Activated T-cell treated with anti-CD3 and anti-CD28 coated beads, Interleukin-2, amount 50 U/mL, for 72 hours (primary cell): ENCODE results near the gene OR9G1. TPM values are rescaled to one million over a fixed set of nuclear protein-coding genes. Genes with fewer than 3 reads are reported as not detected.

Source experiments
- ATAC-seq, 2 donors: fragments of 150-1000 bp; cut with Tn5 transposase; replicated peaks in 1 of 2; 2 replicates each; pipeline ENCODE4 v1.10.0; 2021; ENCODE audit warnings: moderate library complexity in 2 of 2, mild to moderate bottlenecking in 1 of 2
- DNase-seq, 2 donors: peaks; one replicate each; pipeline ENCODE4 v3.0.0; 2021 to 2022; ENCODE audit warnings: mixed read lengths in 1 of 2
- H3K27ac Mint-ChIP-seq: one replicate; pipeline ENCODE4 v1.8.0; 2022; ENCODE audit warnings: mild to moderate bottlenecking, moderate library complexity, mixed read lengths
- H3K27me3 Mint-ChIP-seq: one replicate; pipeline ENCODE4 v1.8.0; 2022; ENCODE audit warnings: low read depth, mixed read lengths
- H3K36me3 Mint-ChIP-seq, 2 donors: one replicate each; pipeline ENCODE4 v1.8.0; 2022; ENCODE audit warnings: mixed read lengths in 2 of 2, mild to moderate bottlenecking in 1 of 2; ENCODE audit not compliant: insufficient read depth in 2 of 2
- H3K4me1 Mint-ChIP-seq: one replicate; pipeline ENCODE4 v1.8.0; 2022; ENCODE audit warnings: low read depth, mixed read lengths
- H3K4me3 Mint-ChIP-seq, 2 donors: one replicate each; pipeline ENCODE4 v1.8.0; 2022; ENCODE audit warnings: mild to moderate bottlenecking in 2 of 2, mixed read lengths in 2 of 2, moderate library complexity in 2 of 2
- H3K9me3 Mint-ChIP-seq, 2 donors: one replicate each; pipeline ENCODE4 v1.8.0; 2022; ENCODE audit warnings: mixed read lengths in 2 of 2
- total RNA-seq, 2 donors: library from RNA; stranded (reverse); gene quantifications; one replicate each; pipeline ENCODE4 v1.2.3, GENCODE V29; 2022

Gene OR9G1
- total RNA-seq, 2 donors from 2014 or later: not detected

DNA sequence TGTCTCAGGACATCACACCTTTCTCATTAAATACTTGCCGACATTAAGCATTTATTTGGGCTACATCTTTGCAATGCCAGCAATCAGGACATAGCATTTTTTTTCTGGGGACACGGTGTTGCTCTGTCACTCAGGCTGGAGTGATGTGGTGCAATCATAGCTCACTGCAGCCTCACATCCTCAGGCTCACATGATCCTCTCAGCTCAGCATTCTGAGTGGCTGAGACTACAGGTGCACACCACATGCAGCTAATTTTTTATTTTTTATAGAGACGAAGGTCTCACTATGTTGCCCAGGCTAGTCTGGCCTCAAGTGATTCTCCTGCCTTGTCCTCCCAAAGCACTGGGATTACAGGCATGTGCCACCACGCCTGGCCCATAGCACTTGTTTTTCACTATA, 21.6 kb downstream of the OR9G1 start:
- Mint-ChIP-seq H3K36me3 (no peaks in the 10 kb centered on the region), H3K9me3 (peaks cover 5% of the 10 kb centered on the region in 2 donors), H3K4me3 (no peak overlapping the region), H3K27me3 (no peaks in the 10 kb centered on the region), H3K27ac (no peak overlapping the region), H3K4me1 (no peaks in the 10 kb centered on the region)
- no peak for ATAC-seq
- DNase-seq: no peak

DNA sequence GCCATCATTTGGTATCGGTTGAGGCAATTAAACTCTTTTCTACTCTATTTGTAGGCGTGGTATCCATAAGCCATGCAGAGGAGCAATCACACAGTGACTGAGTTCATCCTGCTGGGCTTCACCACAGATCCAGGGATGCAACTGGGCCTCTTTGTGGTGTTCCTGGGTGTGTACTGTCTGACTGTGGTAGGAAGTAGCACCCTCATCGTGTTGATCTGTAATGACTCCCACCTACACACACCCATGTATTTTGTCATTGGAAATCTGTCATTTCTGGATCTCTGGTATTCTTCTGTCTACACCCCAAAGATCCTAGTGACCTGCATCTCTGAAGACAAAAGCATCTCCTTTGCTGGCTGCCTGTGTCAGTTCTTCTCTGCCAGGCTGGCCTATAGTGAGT, 41.2 kb downstream of the OR9G1 start:
- H3K4me1 Mint-ChIP-seq: no peaks in the 10 kb centered on the region
- H3K27me3 Mint-ChIP-seq: no peaks in the 10 kb centered on the region
- no peak for ATAC-seq
- DNase-seq: no peak
- no peaks in the 10 kb centered on the region for H3K36me3 Mint-ChIP-seq
- H3K4me3 Mint-ChIP-seq: no peak overlapping the region
- H3K9me3 Mint-ChIP-seq: peaks cover 11% of the 10 kb centered on the region in 2 donors
- no peak overlapping the region for H3K27ac Mint-ChIP-seq

DNA sequence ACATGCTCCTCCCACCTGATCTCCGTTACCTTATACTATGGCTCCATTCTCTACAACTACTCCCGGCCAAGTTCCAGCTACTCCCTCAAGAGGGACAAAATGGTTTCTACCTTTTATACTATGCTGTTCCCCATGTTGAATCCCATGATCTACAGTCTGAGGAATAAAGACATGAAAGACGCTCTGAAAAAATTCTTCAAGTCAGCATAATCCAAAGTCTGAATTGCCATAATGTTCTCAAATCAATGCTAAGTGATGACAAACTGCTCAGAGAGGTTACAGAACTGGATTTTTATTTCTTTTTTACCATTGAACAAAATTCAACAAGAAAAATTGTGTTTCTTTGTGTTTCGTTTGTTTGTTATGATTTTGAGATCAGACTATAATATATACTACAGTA, 42.0 kb downstream of the OR9G1 start:
- peaks cover 10 to 11% of the 10 kb centered on the region in 2 donors for H3K9me3 Mint-ChIP-seq
- H3K27ac Mint-ChIP-seq: no peak overlapping the region
- no peaks in the 10 kb centered on the region for H3K27me3 Mint-ChIP-seq
- DNase-seq (no peak), ATAC-seq (no peak)
- no peaks in the 10 kb centered on the region for H3K4me1 Mint-ChIP-seq
- H3K36me3 Mint-ChIP-seq: no peaks in the 10 kb centered on the region
- no peak overlapping the region for H3K4me3 Mint-ChIP-seq

DNA sequence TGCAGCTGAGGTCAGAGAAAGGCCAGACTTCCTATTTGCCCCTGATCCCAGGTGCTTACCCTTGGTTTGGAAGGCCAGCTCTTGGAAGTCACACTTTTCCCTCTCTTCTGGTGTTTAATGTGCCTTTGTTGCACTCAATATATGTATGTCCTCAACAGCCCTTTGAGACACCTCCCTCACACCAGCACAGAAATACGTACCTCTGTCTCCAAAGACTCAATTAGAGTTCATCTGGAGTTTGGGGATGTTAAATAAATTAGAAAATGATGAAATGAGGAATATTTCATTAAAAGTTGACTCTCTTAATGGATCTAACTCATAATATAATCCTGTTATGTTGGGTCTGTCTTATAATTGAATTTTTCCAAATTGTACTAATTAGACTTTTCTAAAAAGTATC, 49.7 kb downstream of the OR9G1 start, which contains the start of gene OR9G4:
TSS of gene OR9G4 (minus strand) at position 101 of the 400 bp plus-strand sequence. CDS start 4,931 bp downstream, outside the sequence.
- no peak for ATAC-seq
- H3K9me3 Mint-ChIP-seq: peaks cover 6 to 12% of the 10 kb centered on the region in 2 donors
- no peak within 1 kb of the TSS for H3K27ac Mint-ChIP-seq
- H3K4me3 Mint-ChIP-seq: no peak within 1 kb of the TSS
- no peaks in the 10 kb centered on the region for H3K36me3 Mint-ChIP-seq
- DNase-seq: no peak
- no peaks in the 10 kb centered on the region for H3K4me1 Mint-ChIP-seq
- H3K27me3 Mint-ChIP-seq: no peaks in the 10 kb centered on the region

DNA sequence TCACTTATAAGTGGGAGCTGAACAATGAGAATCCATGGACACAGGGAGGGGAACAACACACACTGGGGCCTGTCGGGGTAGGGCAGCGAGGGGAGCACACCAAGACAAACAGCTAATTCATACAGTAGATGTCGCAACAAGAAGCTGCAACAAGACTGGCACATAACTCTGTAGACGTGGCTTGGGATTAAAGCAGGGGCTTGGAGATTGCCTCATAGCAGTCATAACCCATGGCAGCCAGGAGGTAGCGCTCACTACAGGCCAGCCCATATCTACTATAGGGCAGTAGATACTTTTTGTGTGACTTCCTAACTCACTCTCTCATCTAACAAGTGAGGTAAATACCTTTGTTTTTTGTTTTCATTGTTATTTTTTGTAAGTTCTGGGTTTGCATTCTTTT, 51.3 kb downstream of the OR9G1 start:
- no peak for ATAC-seq
- Mint-ChIP-seq H3K9me3 (peaks cover 8 to 12% of the 10 kb centered on the region in 2 donors), H3K4me3 (no peak overlapping the region), H3K27me3 (no peaks in the 10 kb centered on the region), H3K36me3 (no peaks in the 10 kb centered on the region), H3K4me1 (no peaks in the 10 kb centered on the region), H3K27ac (no peak overlapping the region)
- no peak for DNase-seq

DNA sequence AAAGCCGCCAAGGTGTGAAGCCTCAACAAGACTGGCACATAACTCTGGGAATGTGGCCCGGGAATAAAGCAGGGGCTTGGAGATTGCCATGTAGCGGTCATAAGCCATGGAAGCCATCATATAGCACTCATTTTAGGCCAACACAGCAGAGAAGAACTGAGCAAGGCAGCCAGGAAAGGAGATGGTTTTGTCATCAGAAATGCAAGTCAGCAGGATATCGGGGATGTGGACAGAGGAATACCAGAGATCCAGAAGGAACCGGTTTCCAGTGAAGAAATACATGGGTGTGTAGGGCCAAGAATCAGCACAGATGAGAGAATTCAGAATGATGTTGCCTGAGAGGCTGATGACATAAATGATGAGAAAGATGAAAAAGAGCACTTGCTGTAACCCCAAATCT, 52.6 kb downstream of the OR9G1 start:
- no peaks in the 10 kb centered on the region for H3K36me3 Mint-ChIP-seq
- no peak for DNase-seq

More for the DNA sequence above, 52.6 kb downstream of the OR9G1 start:
- H3K27ac Mint-ChIP-seq: no peak overlapping the region
- H3K27me3 Mint-ChIP-seq: no peaks in the 10 kb centered on the region
- no peak for ATAC-seq
- peaks cover 8 to 12% of the 10 kb centered on the region in 2 donors for H3K9me3 Mint-ChIP-seq
- H3K4me3 Mint-ChIP-seq: no peak overlapping the region
- no peaks in the 10 kb centered on the region for H3K4me1 Mint-ChIP-seq

Other genes with a start within 250 kb of the OR9G1 start
- not detected for gene OR5M3, start 225.7 kb upstream of the OR9G1 start, total RNA-seq
- gene OR5M8, start 207.7 kb upstream of the OR9G1 start, total RNA-seq: not detected
- gene OR5M11, start 155.8 kb upstream of the OR9G1 start, total RNA-seq: not detected
- not detected for gene OR5M10, start 121.4 kb upstream of the OR9G1 start, total RNA-seq
- not detected for gene OR5M1, start 84.2 kb upstream of the OR9G1 start, total RNA-seq
- gene OR5AP2, start 56.7 kb upstream of the OR9G1 start, total RNA-seq: not detected
- not detected for gene OR5AR1, start 35.4 kb upstream of the OR9G1 start, total RNA-seq
- gene OR9G4, start 49.6 kb downstream of the OR9G1 start, total RNA-seq: not detected